GM23248 (cell line): ENCODE results near the gene TRIO. TPM values are rescaled to one million over a fixed set of nuclear protein-coding genes. Genes with fewer than 3 reads are reported as not detected.

Source experiments
- DNase-seq: peaks from one replicate; pipeline ENCODE4 v3.0.0-alpha.2; 2015
- H2AFZ ChIP-seq: fragments of 200-600 bp; sonication (generic); 2 replicates; pipeline ENCODE4 v1.6.1; 2016; ENCODE audit warnings: antibody characterized with exemption
- H3F3A ChIP-seq: fragments of 200-600 bp; sonication (generic); 2 replicates; pipeline ENCODE4 v1.6.1; 2016; ENCODE audit warnings: mild to moderate bottlenecking, antibody characterized with exemption, mixed run types; ENCODE audit not compliant: insufficient read depth
- H3K27ac ChIP-seq: fragments of 200-600 bp; sonication (generic); 2 replicates; pipeline ENCODE4 v1.5.1; 2016; ENCODE audit warnings: mild to moderate bottlenecking
- H3K27me3 ChIP-seq: fragments of 200-600 bp; sonication (generic); replicated peaks from 2 replicates; pipeline ENCODE4 v1.6.1; 2016; ENCODE audit warnings: mild to moderate bottlenecking; ENCODE audit not compliant: insufficient read depth
- H3K36me3 ChIP-seq: fragments of 200-600 bp; sonication (generic); 2 replicates; pipeline ENCODE4 v1.6.1; 2016; ENCODE audit warnings: low read depth, mild to moderate bottlenecking
- H3K4me1 ChIP-seq: fragments of 200-600 bp; sonication (generic); 2 replicates; pipeline ENCODE4 v1.6.1; 2016; ENCODE audit warnings: mild to moderate bottlenecking; ENCODE audit not compliant: insufficient read depth
- H3K4me2 ChIP-seq: fragments of 200-600 bp; sonication (generic); one replicate; pipeline ENCODE4 v1.6.1; 2016; ENCODE audit warnings: mild to moderate bottlenecking; ENCODE audit not compliant: unreplicated experiment
- H3K4me3 ChIP-seq: fragments of 200-600 bp; sonication (generic); 2 replicates; pipeline ENCODE4 v1.5.1; 2016; ENCODE audit warnings: mild to moderate bottlenecking
- H3K79me2 ChIP-seq: fragments of 200-600 bp; sonication (generic); 2 replicates; pipeline ENCODE4 v1.6.1; 2016; ENCODE audit warnings: mild to moderate bottlenecking; ENCODE audit not compliant: insufficient read depth
- H3K9ac ChIP-seq: fragments of 200-600 bp; sonication (generic); 2 replicates; pipeline ENCODE4 v1.6.1; 2016; ENCODE audit warnings: mild to moderate bottlenecking
- H3K9me2 ChIP-seq: fragments of 200-600 bp; sonication (generic); 2 replicates; pipeline ENCODE4 v1.6.1; 2016; ENCODE audit warnings: mixed run types, mild to moderate bottlenecking, moderate library complexity; ENCODE audit not compliant: insufficient read depth
- H3K9me3 ChIP-seq: fragments of 200-600 bp; sonication (generic); one replicate; pipeline ENCODE4 v1.6.1; 2017; ENCODE audit warnings: low read depth
- H4K20me1 ChIP-seq: fragments of 200-600 bp; sonication (generic); 2 replicates; pipeline ENCODE4 v1.6.0; 2016; ENCODE audit not compliant: insufficient read depth
- EZH2 ChIP-seq: fragments of 200-600 bp; sonication (generic); IDR thresholded peaks from 2 replicates; pipeline ENCODE4 v1.6.1; 2018; ENCODE audit warnings: antibody characterized with exemption, mild to moderate bottlenecking; ENCODE audit not compliant: insufficient read depth, poor library complexity, severe bottlenecking
- EZH2phosphoT487 ChIP-seq: fragments of 200-600 bp; sonication (generic); IDR thresholded peaks from 2 replicates; pipeline ENCODE4 v1.6.1; 2018; ENCODE audit warnings: antibody characterized with exemption, moderate library complexity, mild to moderate bottlenecking, low read depth; ENCODE audit not compliant: insufficient read depth
- WGBS, 2 experiments: methylation state at CpG; one replicate each; pipeline ENCODE4 v1.1.6; 2015 to 2017; ENCODE audit warnings: low lambda C conversion rate in 2 of 2, low coverage in 1 of 2; ENCODE audit errors: missing lambda C conversion rate in 2 of 2; 5-methylcytosine and 5-hydroxymethylcytosine counted together
- in situ Hi-C: fragments of 300-500 bp; cut with MboI; formaldehyde crosslinking; loops from 2 replicates; pipeline ENCODE4 v1.15.0; 2020
- polyA plus RNA-seq: library from polyadenylated mRNA; unstranded; fragments of >200 nt; fragmentation: Nextera tagmentation; extraction: Ambion mirVana; gene quantifications from 2 replicates; pipeline ENCODE4 v1.2.1, GENCODE V29; 2016
- total RNA-seq: library from RNA; depleted of rRNA; stranded (reverse); fragments of >200 nt; shearing (Covaris generic); gene quantifications from 2 replicates; pipeline ENCODE4 v1.2.3, GENCODE V29; 2014

TRIO gene
- total and polyA plus RNA-seq, 2 experiments from 2014 or later, result 28.1 to 198 TPM

- Histone ChIP-seq H3K79me2 (peaks cover 100% of the 10 kb centered on the region), H3K4me1 (peaks cover 35% of the 10 kb centered on the region), H3K9me3 (no peaks in the 10 kb centered on the region), H3K36me3 (peaks cover 82% of the 10 kb centered on the region), H2AFZ (no peak overlapping the region), H3K9me2 (no peaks in the 10 kb centered on the region), H3K9ac (0 out of 2 replicates have a peak overlapping the region, but pooled peaks have one; percentile 14), H3K4me3 (no peak overlapping the region), H3F3A (peaks cover 98% of the 10 kb centered on the region), H4K20me1 (no peaks in the 10 kb centered on the region; the same call in 1 of the 2 replicates), H3K27me3 (no peaks in the 10 kb centered on the region), H3K27ac (peak overlapping the region; percentile 81), H3K4me2 (no peak overlapping the region)
- no peak for TF ChIP-seq EZH2phosphoT487
- no peak for TF ChIP-seq EZH2
- 80 to 85% methylated on average over 14 of the region's 14 CpGs for WGBS, 2 experiments
- DNase-seq, result no peak
- in situ Hi-C loops, result no loop called here
Measured at GRCh38 chr5:14462681-14463080, 319.5 kb downstream of the TRIO start.

DNA sequence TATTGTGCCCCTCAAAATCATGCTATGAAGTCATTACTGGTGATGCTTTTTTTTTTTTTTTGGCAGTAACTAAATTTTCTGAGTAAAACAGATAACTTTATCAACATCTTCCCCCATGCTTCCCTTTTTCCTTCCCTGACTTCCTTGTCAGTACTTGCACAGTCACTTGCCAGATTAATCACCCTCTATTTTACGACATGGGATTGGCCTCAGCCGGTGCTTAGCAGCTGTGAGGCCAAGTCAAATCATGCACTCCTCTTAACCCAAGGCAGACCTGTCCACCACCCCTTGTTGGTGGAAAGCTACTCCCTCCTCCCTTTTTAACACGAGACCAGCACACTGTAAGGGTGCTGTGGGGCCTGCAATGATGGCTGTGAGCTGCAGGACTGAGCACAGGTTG is 320.5 kb downstream of the TRIO start:
- H3K4me2 ChIP-seq, result no peak overlapping the region
- TF ChIP-seq EZH2 (no peak), EZH2phosphoT487 (no peak)
- no peaks in the 10 kb centered on the region for H3K27me3 ChIP-seq
- DNase-seq, result peak; percentile 81
- peaks cover 29% of the 10 kb centered on the region for H3K4me1 ChIP-seq
- H3K9ac ChIP-seq, result peak overlapping the region; percentile 58
- no peak overlapping the region for H3K4me3 ChIP-seq
- in situ Hi-C loops, result no loop called here
- H3K9me2 ChIP-seq, result no peaks in the 10 kb centered on the region
- peak overlapping the region; percentile 81 for H3K27ac ChIP-seq
- H3F3A ChIP-seq, result peaks cover 98% of the 10 kb centered on the region
- peaks cover 100% of the 10 kb centered on the region for H3K79me2 ChIP-seq
- no peaks in the 10 kb centered on the region; the same call in 1 of the 2 replicates for H4K20me1 ChIP-seq
- 24 to 37% methylated on average over 3 of the region's 3 CpGs for WGBS, 2 experiments
- H3K9me3 ChIP-seq, result no peaks in the 10 kb centered on the region
- H3K36me3 ChIP-seq, result peaks cover 90% of the 10 kb centered on the region
- no peak overlapping the region for H2AFZ ChIP-seq

DNA sequence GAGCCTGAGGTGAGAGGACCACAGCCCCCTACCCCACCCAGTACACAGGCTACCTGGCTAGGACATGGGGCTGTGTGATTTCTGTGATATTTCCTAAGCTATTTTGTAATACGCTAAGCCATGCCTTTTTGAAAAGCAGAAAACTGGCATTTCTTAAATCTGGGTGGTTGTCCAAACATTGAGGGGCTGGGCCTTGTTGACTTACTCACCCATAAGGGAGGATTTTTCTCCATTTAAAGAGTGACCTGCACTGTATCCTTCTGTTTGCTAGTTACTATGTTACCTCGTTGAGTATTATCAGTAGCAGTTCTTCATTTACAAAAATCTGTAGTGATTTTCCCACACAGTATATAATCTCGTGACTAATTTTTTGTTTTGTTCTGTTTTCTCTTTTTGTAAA is 321.0 kb downstream of the TRIO start:
- peaks cover 98% of the 10 kb centered on the region for H3F3A ChIP-seq
- H3K9me3 ChIP-seq, result no peaks in the 10 kb centered on the region
- peak overlapping the region; percentile 81 for H3K27ac ChIP-seq
- peaks cover 100% of the 10 kb centered on the region for H3K79me2 ChIP-seq
- H3K9ac ChIP-seq, result peak overlapping the region; percentile 58
- 79 to 80% methylated on average over 3 of the region's 3 CpGs for WGBS, 2 experiments
- H3K4me3 ChIP-seq, result no peak overlapping the region
- in situ Hi-C loops, result no loop called here
- no peaks in the 10 kb centered on the region for H3K27me3 ChIP-seq
- H4K20me1 ChIP-seq, result no peaks in the 10 kb centered on the region; the same call in 1 of the 2 replicates
- peaks cover 27% of the 10 kb centered on the region for H3K4me1 ChIP-seq
- peaks cover 95% of the 10 kb centered on the region for H3K36me3 ChIP-seq
- no peak overlapping the region for H2AFZ ChIP-seq
- TF ChIP-seq EZH2phosphoT487 (no peak), EZH2 (no peak)
- H3K9me2 ChIP-seq, result no peaks in the 10 kb centered on the region
- H3K4me2 ChIP-seq, result no peak overlapping the region
- peak; percentile 59 for DNase-seq

DNA sequence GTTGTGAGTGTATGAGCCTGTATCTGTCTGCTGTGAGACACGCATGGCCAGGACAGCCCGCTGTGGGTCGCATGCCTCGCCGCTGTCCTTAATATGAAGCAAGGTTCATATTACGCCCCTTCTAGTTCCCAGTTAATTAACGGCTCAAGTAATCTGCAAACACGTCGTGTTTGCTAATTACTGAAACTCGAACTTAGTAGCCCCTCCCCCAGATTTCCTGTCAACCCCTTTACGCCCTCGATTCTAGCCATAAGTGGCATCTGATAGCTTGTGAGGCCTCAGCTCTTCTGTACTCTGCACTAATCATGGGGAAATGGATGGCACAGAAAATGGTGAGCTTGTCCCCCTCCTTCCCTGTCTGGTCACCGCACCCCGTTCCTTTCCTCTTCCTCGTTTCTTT is 321.5 kb downstream of the TRIO start:
- peak overlapping the region; percentile 41; the same call in 1 of the 2 replicates for H3K9ac ChIP-seq
- H3K4me1 ChIP-seq, result peaks cover 27% of the 10 kb centered on the region
- no peak for DNase-seq
- peak overlapping the region; percentile 81 for H3K27ac ChIP-seq
- no peak overlapping the region for H3K4me2 ChIP-seq
- in situ Hi-C loops, result no loop called here
- peaks cover 94% of the 10 kb centered on the region for H3K36me3 ChIP-seq
- H3K27me3 ChIP-seq, result no peaks in the 10 kb centered on the region
- H3K79me2 ChIP-seq, result peaks cover 100% of the 10 kb centered on the region
- WGBS, 2 experiments, result 90 to 91% methylated on average over 15 of the region's 15 CpGs
- no peak overlapping the region for H3K4me3 ChIP-seq
- no peaks in the 10 kb centered on the region; the same call in 1 of the 2 replicates for H4K20me1 ChIP-seq
- TF ChIP-seq EZH2phosphoT487, result no peak
- no peak for TF ChIP-seq EZH2
- no peak overlapping the region for H2AFZ ChIP-seq
- H3K9me2 ChIP-seq, result no peaks in the 10 kb centered on the region
- no peaks in the 10 kb centered on the region for H3K9me3 ChIP-seq
- peaks cover 97% of the 10 kb centered on the region for H3F3A ChIP-seq

- H3K9me2 ChIP-seq, result no peaks in the 10 kb centered on the region
- H2AFZ ChIP-seq, result no peak overlapping the region
- H3K4me2 ChIP-seq, result no peak overlapping the region
- no peaks in the 10 kb centered on the region; the same call in 1 of the 2 replicates for H4K20me1 ChIP-seq
- peaks cover 100% of the 10 kb centered on the region for H3K79me2 ChIP-seq
- H3K9ac ChIP-seq, result no peak overlapping the region
- peaks cover 30% of the 10 kb centered on the region for H3K4me1 ChIP-seq
- H3K9me3 ChIP-seq, result no peaks in the 10 kb centered on the region
- DNase-seq, result peak; percentile 66
- H3K27ac ChIP-seq, result peak overlapping the region; percentile 81
- peaks cover 97% of the 10 kb centered on the region for H3K36me3 ChIP-seq
- H3K27me3 ChIP-seq, result no peaks in the 10 kb centered on the region
- 54 to 55% methylated on average over 4 of the region's 4 CpGs for WGBS, 2 experiments
- no peak overlapping the region for H3K4me3 ChIP-seq
- in situ Hi-C loops, result no loop called here
- peaks cover 98% of the 10 kb centered on the region for H3F3A ChIP-seq
- TF ChIP-seq EZH2, result no peak
- TF ChIP-seq EZH2phosphoT487, result no peak
Measured at GRCh38 chr5:14465116-14465515, 322.0 kb downstream of the TRIO start.
